Upper lobe of left lung (tissue), 4 donors: ENCODE measurements around the gene IL4.

Experiments
- EP300 ChIP-seq, 4 donors: sonication (generic); formaldehyde crosslinking; IDR thresholded peaks; one replicate each; pipeline ENCODE4 v1.5.1; 2017; ENCODE audit warnings: antibody characterized with exemption in 4 of 4, control low read depth in 2 of 4
- POLR2A ChIP-seq, 4 donors: fragments of 450-650 bp; IDR thresholded peaks; one replicate each; pipeline ENCODE4 v1.5.1; 2016 to 2017; ENCODE audit warnings: antibody characterized with exemption in 4 of 4, mild to moderate bottlenecking in 2 of 4
- POLR2AphosphoS5 ChIP-seq, 2 donors: sonication (generic); formaldehyde crosslinking; IDR thresholded peaks; one replicate each; pipeline ENCODE4 v1.5.1; 2017; ENCODE audit warnings: antibody characterized with exemption in 2 of 2
- TF ChIP-seq, protein P1 (sequence below), 6 experiments: fragments of 450-650 bp in 4 of 6; fragments of 200-600 bp in 2 of 6; sonication (generic) in 2 of 6; IDR thresholded peaks; one replicate each; pipeline ENCODE4 v1.5.1; 2016 to 2019; ENCODE audit warnings: antibody characterized with exemption in 6 of 6

DNA sequence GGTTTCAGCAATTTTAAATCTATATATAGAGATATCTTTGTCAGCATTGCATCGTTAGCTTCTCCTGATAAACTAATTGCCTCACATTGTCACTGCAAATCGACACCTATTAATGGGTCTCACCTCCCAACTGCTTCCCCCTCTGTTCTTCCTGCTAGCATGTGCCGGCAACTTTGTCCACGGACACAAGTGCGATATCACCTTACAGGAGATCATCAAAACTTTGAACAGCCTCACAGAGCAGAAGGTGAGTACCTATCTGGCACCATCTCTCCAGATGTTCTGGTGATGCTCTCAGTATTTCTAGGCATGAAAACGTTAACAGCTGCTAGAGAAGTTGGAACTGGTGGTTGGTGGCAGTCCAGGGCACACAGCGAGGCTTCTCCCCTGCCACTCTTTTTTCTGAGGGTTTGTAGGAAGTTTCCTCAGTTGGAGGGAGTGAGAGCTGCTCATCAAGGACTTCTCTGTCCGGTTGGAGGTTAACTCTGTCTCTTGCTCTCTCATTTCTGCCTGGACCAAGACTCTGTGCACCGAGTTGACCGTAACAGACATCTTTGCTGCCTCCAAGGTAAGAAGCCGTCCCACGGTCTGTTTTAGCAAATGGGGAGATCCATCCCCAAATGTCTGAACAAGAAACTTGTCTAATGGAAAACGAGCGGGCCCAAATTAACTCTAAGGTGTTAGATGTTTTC, at the start of gene IL4:
- TF ChIP-seq, protein P1, sequence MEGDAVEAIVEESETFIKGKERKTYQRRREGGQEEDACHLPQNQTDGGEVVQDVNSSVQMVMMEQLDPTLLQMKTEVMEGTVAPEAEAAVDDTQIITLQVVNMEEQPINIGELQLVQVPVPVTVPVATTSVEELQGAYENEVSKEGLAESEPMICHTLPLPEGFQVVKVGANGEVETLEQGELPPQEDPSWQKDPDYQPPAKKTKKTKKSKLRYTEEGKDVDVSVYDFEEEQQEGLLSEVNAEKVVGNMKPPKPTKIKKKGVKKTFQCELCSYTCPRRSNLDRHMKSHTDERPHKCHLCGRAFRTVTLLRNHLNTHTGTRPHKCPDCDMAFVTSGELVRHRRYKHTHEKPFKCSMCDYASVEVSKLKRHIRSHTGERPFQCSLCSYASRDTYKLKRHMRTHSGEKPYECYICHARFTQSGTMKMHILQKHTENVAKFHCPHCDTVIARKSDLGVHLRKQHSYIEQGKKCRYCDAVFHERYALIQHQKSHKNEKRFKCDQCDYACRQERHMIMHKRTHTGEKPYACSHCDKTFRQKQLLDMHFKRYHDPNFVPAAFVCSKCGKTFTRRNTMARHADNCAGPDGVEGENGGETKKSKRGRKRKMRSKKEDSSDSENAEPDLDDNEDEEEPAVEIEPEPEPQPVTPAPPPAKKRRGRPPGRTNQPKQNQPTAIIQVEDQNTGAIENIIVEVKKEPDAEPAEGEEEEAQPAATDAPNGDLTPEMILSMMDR (IDR thresholded peaks at IDR 0.05) = no peak
- TF ChIP-seq POLR2A (IDR thresholded peaks at IDR 0.05) (no peak), POLR2AphosphoS5 (IDR thresholded peaks at IDR 0.05) (no peak), EP300 (IDR thresholded peaks at IDR 0.05) (no peak)
